Measurements from ENCODE around the gene CDK3. TPM values are rescaled to one million over a fixed set of nuclear protein-coding genes. Genes with fewer than 3 reads are reported as not detected.

Gene CDK3
- total RNA-seq, result 1.2 and 3.5 TPM in 2 replicates

GRCh38 chr17:76000755-76001521 lies at the start of gene CDK3:
Gene CDK3 (plus strand): TSS chr17:76000855. CDS start chr17:76001426, 571 bp downstream.

GRCh38 chr17:75978938-75979704 lies 21.5 kb upstream of the CDK3 start, which contains the start of the genes ACOX1 and TEN1:
Gene ACOX1 (minus strand): TSS chr17:75979166. CDS start chr17:75979073, 93 bp downstream.
Gene TEN1 (plus strand): TSS chr17:75979240. CDS start chr17:75986193, 6,953 bp downstream.

DNA sequence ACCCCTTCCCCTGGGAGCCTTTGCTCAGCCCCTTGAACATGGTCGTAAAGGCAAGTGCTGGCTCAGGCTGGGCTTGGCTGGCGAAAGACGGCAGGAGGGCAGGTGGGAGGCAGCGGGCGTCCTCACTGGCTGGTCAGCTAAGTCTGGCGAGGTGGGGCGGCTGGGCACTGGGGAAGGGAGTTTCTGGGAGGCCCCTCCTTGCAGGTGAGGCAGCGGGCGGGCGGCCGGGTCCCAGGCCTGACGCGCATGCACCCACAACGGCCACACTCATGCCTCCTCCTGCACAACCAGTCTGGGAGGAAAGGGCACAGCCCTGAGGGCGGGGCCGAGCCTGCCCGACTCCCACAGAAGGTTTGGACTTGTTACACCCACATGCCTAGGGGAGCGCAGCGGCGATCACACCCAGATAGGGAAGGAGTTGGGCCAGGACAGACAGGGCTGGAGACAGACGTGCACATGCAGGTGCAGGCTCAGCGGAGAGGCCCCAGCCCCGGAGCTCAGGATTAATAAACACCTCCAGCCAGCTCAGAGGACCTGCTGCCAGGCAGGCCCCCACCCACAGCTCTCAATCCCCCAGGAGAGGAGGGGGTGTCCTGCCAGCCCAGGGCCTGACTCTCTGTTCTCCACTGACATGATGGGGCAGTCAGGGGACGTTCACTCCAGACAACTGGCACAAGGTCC lies 26.6 kb downstream of the CDK3 start, which contains the start of gene EVPL:
Gene EVPL, minus strand, starts transcription at position 148 of the 681 bp plus-strand sequence. Its CDS starts 108 bp downstream, at position 40.

Other genes starting within 250 kb of the CDK3 start
- gene GALK1, start 235.7 kb upstream of the CDK3 start, total RNA-seq, result 62.2 and 70.3 TPM in 2 replicates
- gene UNK, start 216.0 kb upstream of the CDK3 start, total RNA-seq, result 13.6 and 32.3 TPM in 2 replicates
- gene UNC13D, start 156.5 kb upstream of the CDK3 start, total RNA-seq, result 0.89 and 3.5 TPM in 2 replicates
- gene WBP2, start 145.5 kb upstream of the CDK3 start, total RNA-seq, result 84.4 and 94.8 TPM in 2 replicates
- gene TRIM47, start 122.3 kb upstream of the CDK3 start, total RNA-seq, result 11.3 and 15.3 TPM in 2 replicates
- gene TRIM65, start 103.9 kb upstream of the CDK3 start, total RNA-seq, result 14.4 and 21.3 TPM in 2 replicates
- 24.1 and 27.1 TPM in 2 replicates for gene MRPL38, start 96.0 kb upstream of the CDK3 start, total RNA-seq
- gene FBF1, start 59.8 kb upstream of the CDK3 start, total RNA-seq, result 9.5 and 15.1 TPM in 2 replicates
- gene ACOX1, start 21.7 kb upstream of the CDK3 start, total RNA-seq, result 35.6 and 41.8 TPM in 2 replicates
- 15.8 and 16.1 TPM in 2 replicates for gene TEN1, start 21.6 kb upstream of the CDK3 start, total RNA-seq
- gene EVPL, start 26.5 kb downstream of the CDK3 start, total RNA-seq, result 0.53 and 0.58 TPM in 2 replicates
- 29.4 and 37.7 TPM in 2 replicates for gene SRP68, start 71.7 kb downstream of the CDK3 start, total RNA-seq
- gene GALR2, start 73.9 kb downstream of the CDK3 start, total RNA-seq, result 0.29 and 0.53 TPM in 2 replicates
- gene ZACN, start 78.3 kb downstream of the CDK3 start, total RNA-seq, result not detected in 2 replicates
- 61.0 and 64.9 TPM in 2 replicates for gene EXOC7, start 102.9 kb downstream of the CDK3 start, total RNA-seq
- gene FOXJ1, start 140.4 kb downstream of the CDK3 start, total RNA-seq, result not detected in 2 replicates
- 0.29 and 0.89 TPM in 2 replicates for gene RNF157, start 239.6 kb downstream of the CDK3 start, total RNA-seq